Fibroblast of skin of left biceps (primary cell): ENCODE results near the gene NOL3.
A peak's percentile ranks its signal among the peaks of the same experiment; 100 is the strongest.
"Not testable (repeated sequence)": the region's sequence is repeated elsewhere in the genome, so short reads cannot be mapped to it uniquely, and the experiment has no call there.

Source experiments
- DNase-seq, 2 experiments: peaks; one replicate each; pipeline ENCODE4 v3.0.0-alpha.2; 2013; ENCODE audit warnings: low read depth in 2 of 2

NOL3 gene

GRCh38 chr16:67170168-67170948 is at the start of gene NOL3:
NOL3 (plus strand) TSS chr16:67170538.
- DNase-seq = peak; percentile 64 to 69

GRCh38 chr16:67122799-67123198 is 47.5 kb upstream of the NOL3 start:
- not testable (repeated sequence) for DNase-seq

GRCh38 chr16:67128417-67128816 is 41.9 kb upstream of the NOL3 start:
- DNase-seq = no peak

- no peak for DNase-seq
Observed at GRCh38 chr16:67128887-67129286, 41.5 kb upstream of the NOL3 start.

- no peak for DNase-seq
Observed at GRCh38 chr16:67129422-67129821, 40.9 kb upstream of the NOL3 start.

- DNase-seq = no peak
Observed at GRCh38 chr16:67137605-67138004, 32.7 kb upstream of the NOL3 start.

- DNase-seq = no peak
Observed at GRCh38 chr16:67141391-67141790, 28.9 kb upstream of the NOL3 start.

- no peak for DNase-seq
Observed at GRCh38 chr16:67142342-67142741, 28.0 kb upstream of the NOL3 start.

GRCh38 chr16:67144943-67145342 is 25.4 kb upstream of the NOL3 start:
- no peak for DNase-seq

- DNase-seq = no peak
Observed at GRCh38 chr16:67145746-67146145, 24.6 kb upstream of the NOL3 start.

GRCh38 chr16:67146523-67147357 is 23.6 kb upstream of the NOL3 start:
- no peak for DNase-seq

GRCh38 chr16:67147437-67148140 is 22.7 kb upstream of the NOL3 start:
- no peak for DNase-seq

- no peak for DNase-seq
Observed at GRCh38 chr16:67148221-67148620, 22.1 kb upstream of the NOL3 start.

GRCh38 chr16:67148656-67149275 is 21.6 kb upstream of the NOL3 start:
- no peak for DNase-seq

GRCh38 chr16:67149276-67150046 is 20.9 kb upstream of the NOL3 start:
- DNase-seq = no peak

GRCh38 chr16:67150047-67150832 is 20.1 kb upstream of the NOL3 start:
- peak in 1 of 2 experiments; percentile 39 for DNase-seq

GRCh38 chr16:67150833-67151396 is 19.4 kb upstream of the NOL3 start, which contains the start of gene B3GNT9:
B3GNT9 (minus strand) TSS chr16:67150998; CDS start chr16:67150485, 513 bp downstream.
- DNase-seq = peak in 1 of 2 experiments; percentile 38

GRCh38 chr16:67151431-67152097 is 18.8 kb upstream of the NOL3 start:
- DNase-seq = no peak
